Lung (tissue), 12 donors: ENCODE results near the gene RACK1. TPM values are rescaled to one million over a fixed set of nuclear protein-coding genes. Genes with fewer than 3 reads are reported as not detected.

Experiments
- ATAC-seq: fragments of 200-7000 bp; cut with Tn5 transposase; one replicate; pipeline ENCODE4 v1.9.1; 2020; ENCODE audit warnings: moderate number of reproducible peaks; ENCODE audit not compliant: insufficient read depth, low FRiP score
- DNase-seq, 3 donors: peaks; one replicate each; pipeline ENCODE4 v3.0.0-alpha.2; 2013 to 2017
- H3K27ac ChIP-seq, 2 donors: one replicate each; pipeline ENCODE4 v1.5.1; 2013; ENCODE audit warnings: mild to moderate bottlenecking in 2 of 2, moderate library complexity in 2 of 2, control low read depth in 1 of 2, inconsistent platforms in 1 of 2, low read depth in 1 of 2, low read length in 1 of 2
- H3K27me3 ChIP-seq, 3 donors: one replicate each; pipeline ENCODE4 v1.5.1; 2013; ENCODE audit warnings: low read length in 2 of 3; ENCODE audit not compliant: control insufficient read depth in 3 of 3, insufficient read depth in 3 of 3
- H3K36me3 ChIP-seq, 4 donors: one replicate each; pipeline ENCODE4 v1.5.1; 2013; ENCODE audit warnings: low read length in 4 of 4, mild to moderate bottlenecking in 1 of 4, moderate library complexity in 1 of 4; ENCODE audit not compliant: control insufficient read depth in 4 of 4, insufficient read depth in 4 of 4
- H3K4me1 ChIP-seq, 5 donors: one replicate each; pipeline ENCODE4 v1.5.1; 2013; ENCODE audit warnings: low read length in 5 of 5, mild to moderate bottlenecking in 2 of 5, moderate library complexity in 1 of 5; ENCODE audit not compliant: control insufficient read depth in 5 of 5, insufficient read depth in 5 of 5
- H3K4me3 ChIP-seq: one replicate; pipeline ENCODE4 v1.5.1; 2013; ENCODE audit warnings: mild to moderate bottlenecking, control low read depth, moderate library complexity
- H3K9ac ChIP-seq, 2 donors: one replicate each; pipeline ENCODE4 v1.5.1; 2013; ENCODE audit warnings: low read length in 2 of 2, control low read depth in 1 of 2; ENCODE audit not compliant: insufficient read depth in 1 of 2
- H3K9me3 ChIP-seq, 4 donors: one replicate each; pipeline ENCODE4 v1.5.1; 2013; ENCODE audit warnings: low read length in 3 of 4, mild to moderate bottlenecking in 1 of 4, moderate library complexity in 1 of 4; ENCODE audit not compliant: control insufficient read depth in 4 of 4, insufficient read depth in 3 of 4
- WGBS, 2 donors: extraction: QIAGEN DNeasy Blood & Tissue Kit; methylation state at CpG; one replicate each; pipeline ENCODE4 v1.1.7; 2013; 5-methylcytosine and 5-hydroxymethylcytosine counted together
- polyA plus RNA-seq, 2 donors: library from polyadenylated mRNA; stranded (reverse); fragments of 200-250 nt; gene quantifications; one replicate each; pipeline ENCODE4 v1.2.1, GENCODE V29; 2013
- total RNA-seq, 2 donors: library from RNA; depleted of rRNA in 1 of 2; stranded (reverse); fragments of >200 nt in 1 of 2; gene quantifications; one replicate each; pipeline ENCODE4 v1.2.1, GENCODE V29; 2014 to 2021
- TF ChIP-seq, protein P1 (sequence below): IDR thresholded peaks from 2 replicates; pipeline ENCODE4 v1.5.1; 2012; ENCODE audit warnings: mild to moderate bottlenecking; ENCODE audit errors: control extremely low read depth, extremely low read depth
- donor health status: control.
- donor health status: control.
- donor health status: Bipolar disorder and iron deficiency.
- donor health status: healthy.
- donor health status: DM: yes; HTN: yes; CAD: no.

The RACK1 gene
- total and polyA plus RNA-seq, 4 donors = 1,254 to 2,994 (median 1,939) TPM

DNA sequence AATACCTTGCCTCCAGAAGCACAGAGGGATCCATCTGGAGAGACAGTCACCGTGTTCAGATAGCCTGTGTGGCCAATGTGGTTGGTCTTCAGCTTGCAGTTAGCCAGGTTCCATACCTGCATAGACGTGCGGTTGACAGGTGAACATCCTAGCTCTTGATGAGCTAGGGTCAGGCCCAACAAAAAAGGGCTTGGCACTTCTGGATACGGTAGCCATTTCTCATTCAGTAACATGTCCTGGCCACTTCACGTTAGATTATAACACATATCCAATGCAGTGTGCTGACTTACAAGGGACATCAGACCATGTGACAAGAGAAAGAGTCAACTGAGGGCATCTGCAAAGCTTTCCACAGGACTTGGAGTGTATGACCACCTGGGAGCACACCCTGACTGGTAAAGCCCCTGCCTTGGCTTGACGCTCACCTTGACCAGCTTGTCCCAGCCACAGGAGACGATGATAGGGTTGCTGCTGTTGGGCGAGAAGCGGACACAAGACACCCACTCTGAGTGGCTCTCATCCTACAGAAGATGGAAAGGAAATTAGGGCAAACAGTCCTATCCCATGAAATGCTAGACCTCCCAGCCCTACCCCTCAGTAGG, 4.5 kb downstream of the RACK1 start:
- 93 to 95% methylated on average over 9 of the region's 9 CpGs for WGBS, 2 donors
- Histone ChIP-seq H3K9me3 (no peaks in the 10 kb centered on the region), H3K27me3 (no peaks in the 10 kb centered on the region), H3K36me3 (peaks cover 49 to 71% (median 69%) of the 10 kb centered on the region in 4 donors), H3K9ac (no peak overlapping the region), H3K4me1 (peaks cover 9 to 15% (median 12%) of the 10 kb centered on the region in 5 donors), H3K27ac (peak overlapping the region in 1 of 2 donors; percentile 24), H3K4me3 (no peak overlapping the region)
- DNase-seq (no peak), ATAC-seq (no peak)
- TF ChIP-seq, protein P1, sequence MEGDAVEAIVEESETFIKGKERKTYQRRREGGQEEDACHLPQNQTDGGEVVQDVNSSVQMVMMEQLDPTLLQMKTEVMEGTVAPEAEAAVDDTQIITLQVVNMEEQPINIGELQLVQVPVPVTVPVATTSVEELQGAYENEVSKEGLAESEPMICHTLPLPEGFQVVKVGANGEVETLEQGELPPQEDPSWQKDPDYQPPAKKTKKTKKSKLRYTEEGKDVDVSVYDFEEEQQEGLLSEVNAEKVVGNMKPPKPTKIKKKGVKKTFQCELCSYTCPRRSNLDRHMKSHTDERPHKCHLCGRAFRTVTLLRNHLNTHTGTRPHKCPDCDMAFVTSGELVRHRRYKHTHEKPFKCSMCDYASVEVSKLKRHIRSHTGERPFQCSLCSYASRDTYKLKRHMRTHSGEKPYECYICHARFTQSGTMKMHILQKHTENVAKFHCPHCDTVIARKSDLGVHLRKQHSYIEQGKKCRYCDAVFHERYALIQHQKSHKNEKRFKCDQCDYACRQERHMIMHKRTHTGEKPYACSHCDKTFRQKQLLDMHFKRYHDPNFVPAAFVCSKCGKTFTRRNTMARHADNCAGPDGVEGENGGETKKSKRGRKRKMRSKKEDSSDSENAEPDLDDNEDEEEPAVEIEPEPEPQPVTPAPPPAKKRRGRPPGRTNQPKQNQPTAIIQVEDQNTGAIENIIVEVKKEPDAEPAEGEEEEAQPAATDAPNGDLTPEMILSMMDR = no peak

DNA sequence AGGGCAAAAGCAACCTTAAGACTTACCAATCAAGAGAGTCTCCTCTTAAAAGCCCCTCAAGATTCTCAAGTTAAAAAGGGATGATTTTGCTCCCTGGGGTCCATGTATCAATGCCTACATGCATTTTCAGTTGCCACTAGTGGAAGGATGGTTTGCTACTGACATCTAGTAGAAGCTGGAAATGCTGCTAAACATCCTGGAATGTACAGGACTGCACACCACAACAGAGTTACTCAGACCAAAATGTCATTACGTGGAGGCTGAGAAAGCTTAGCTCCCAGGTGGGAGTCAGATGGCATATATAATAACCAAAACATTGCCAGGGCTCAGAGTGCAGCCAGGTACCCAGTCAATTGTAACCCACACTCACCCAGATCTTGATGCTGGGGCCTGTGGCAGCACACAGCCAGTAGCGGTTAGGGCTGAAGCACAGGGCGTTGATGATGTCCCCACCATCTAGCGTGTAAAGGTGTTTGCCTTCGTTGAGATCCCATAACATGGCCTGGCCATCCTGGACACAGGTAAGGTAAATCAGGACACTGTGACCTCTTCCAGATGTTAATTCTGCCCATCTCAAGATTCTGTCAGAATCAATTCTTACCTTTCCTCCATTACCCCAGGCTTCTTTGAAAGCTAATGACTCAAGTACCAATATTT, 5.8 kb downstream of the RACK1 start:
- TF ChIP-seq, protein P1 = no peak
- Histone ChIP-seq H3K9ac (no peak overlapping the region), H3K4me3 (no peak overlapping the region), H3K27me3 (no peaks in the 10 kb centered on the region), H3K36me3 (peaks cover 52 to 83% (median 76%) of the 10 kb centered on the region in 4 donors), H3K9me3 (no peaks in the 10 kb centered on the region), H3K27ac (no peak overlapping the region), H3K4me1 (peaks cover 9 to 15% (median 12%) of the 10 kb centered on the region in 5 donors)
- WGBS, 2 donors = 93 to 97% methylated on average over 5 of the region's 5 CpGs
- no peak for DNase-seq
- ATAC-seq = no peak

DNA sequence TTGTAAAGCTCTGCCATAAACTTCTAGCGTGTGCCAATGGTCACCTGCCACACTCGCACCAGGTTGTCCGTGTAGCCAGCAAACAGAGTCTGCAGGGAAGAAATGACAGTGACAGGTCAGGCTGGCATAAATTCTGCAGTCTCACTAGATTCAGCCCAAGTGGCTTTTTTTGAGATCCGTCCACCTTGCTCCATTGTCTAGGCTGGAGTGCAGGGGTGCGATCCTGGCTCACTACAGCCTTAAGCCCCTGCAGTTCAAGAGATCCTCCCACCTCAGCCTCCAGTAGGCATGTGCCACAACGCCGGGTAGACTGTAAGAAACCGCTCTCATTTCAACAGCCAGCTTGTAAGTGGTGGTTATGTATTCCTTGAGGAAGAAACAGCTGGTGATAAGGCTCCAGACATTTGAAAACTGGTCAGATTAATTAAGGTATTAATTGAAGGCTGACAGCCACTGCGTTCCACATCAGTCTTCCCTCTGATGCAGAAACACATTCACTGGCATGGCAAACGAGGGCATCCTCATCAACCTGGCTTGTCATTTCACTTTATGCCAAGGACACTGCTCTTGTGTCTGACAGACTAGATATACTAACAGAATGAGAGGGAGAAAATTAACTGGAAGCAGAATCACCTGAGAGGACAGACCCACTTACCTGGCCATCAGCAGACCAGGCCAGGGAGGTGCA, 6.6 kb downstream of the RACK1 start:
- Histone ChIP-seq H3K4me3 (no peak overlapping the region), H3K36me3 (peaks cover 52 to 89% (median 77%) of the 10 kb centered on the region in 4 donors), H3K9ac (no peak overlapping the region), H3K27ac (no peak overlapping the region), H3K4me1 (peaks cover 7 to 11% (median 9%) of the 10 kb centered on the region in 5 donors), H3K27me3 (no peaks in the 10 kb centered on the region), H3K9me3 (no peaks in the 10 kb centered on the region)
- ATAC-seq = no peak
- DNase-seq = no peak
- TF ChIP-seq, protein P1 = no peak
- WGBS, 2 donors = 90 to 95% methylated on average over 10 of the region's 10 CpGs
